GM08714 (cell line): ENCODE data around the gene CDHR3.
"Not testable (repeated sequence)": the region's sequence is repeated elsewhere in the genome, so short reads cannot be mapped to it uniquely, and the experiment has no call there.

Experiments used
- H3K4me3 ChIP-seq: fragments of 200-500 bp; sonication (Bioruptor generic); 2 replicates; pipeline ENCODE4 v1.5.1; 2014; ENCODE audit warnings: mild to moderate bottlenecking, low read length, inconsistent platforms
- ZNF274 ChIP-seq: IDR thresholded peaks from 2 replicates; pipeline ENCODE4 v1.6.1; 2012; ENCODE audit warnings: mild to moderate bottlenecking, low read depth, low read length

The CDHR3 gene

DNA sequence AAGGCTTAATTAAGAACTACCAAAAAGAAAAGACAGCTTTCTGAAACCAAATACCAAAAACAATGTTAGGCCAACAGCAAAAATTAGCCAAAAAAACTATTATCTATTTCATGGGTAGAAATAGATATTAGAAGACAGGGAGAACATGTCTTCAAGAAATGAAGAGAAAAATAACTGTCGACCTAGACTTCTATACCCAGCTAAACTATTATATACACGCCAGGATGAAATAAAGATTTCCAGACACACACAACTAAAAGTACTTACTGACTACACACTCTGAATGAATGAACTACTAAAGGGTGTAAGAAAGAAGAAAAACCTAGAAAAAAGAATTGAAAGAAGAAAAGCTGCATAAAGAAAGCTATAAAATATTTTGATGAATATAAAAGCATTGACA, 11.5 kb upstream of the CDHR3 start:
- no peak for TF ChIP-seq ZNF274
- no peak overlapping the region for H3K4me3 ChIP-seq

DNA sequence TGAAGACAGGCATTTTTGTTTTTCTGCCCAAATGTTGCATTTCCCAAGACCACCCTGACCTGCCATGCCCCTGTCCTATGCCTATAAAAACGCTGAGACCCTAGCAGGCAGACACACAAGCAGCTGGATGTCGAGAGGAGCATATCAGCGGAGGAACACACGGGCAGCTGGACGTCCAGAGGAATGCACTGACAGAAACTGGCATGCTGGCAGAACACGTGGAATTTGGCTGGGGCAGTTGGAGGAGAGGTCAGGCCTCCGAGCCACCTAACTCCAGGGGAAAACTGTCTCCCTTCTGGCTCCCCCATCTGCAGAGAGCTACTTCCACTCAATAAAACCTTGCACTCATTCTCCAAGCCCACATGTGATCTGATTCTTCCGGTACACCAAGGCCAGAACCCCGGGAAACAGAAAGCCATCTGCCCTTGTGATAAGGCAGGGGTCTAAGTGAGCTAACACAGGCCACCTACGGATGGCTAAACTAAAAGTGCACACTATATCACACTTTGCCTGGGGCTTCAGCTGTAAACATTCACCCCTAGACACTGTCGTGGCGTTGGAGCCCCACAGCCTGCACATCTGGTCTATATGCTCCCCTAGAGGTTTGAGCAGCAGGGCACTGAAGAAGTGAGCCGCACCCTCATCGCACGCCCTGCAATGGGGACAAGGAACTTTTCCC, 10.0 kb upstream of the CDHR3 start:
- H3K4me3 ChIP-seq, result no peak overlapping the region
- TF ChIP-seq ZNF274, result no peak

DNA sequence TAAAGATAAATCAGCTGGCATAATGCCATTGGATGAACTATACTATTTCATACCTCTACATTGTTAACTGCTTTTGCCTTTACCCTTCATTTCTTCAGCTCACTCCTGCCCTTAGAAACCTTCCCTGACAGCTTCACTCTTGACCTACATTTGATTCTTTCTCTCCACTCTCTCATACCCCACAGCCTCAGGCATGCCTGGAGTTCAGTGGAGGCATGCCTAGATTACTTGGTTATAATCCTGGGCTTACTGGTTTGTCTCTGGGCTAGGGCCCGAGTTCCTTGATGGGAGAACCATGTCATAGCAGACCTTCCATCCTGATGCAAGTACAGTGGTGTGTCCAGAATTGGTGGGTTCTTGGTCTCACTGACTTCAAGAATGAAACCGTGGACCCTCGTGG, 8.4 kb upstream of the CDHR3 start:
- H3K4me3 ChIP-seq, result no peak overlapping the region
- TF ChIP-seq ZNF274, result no peak

DNA sequence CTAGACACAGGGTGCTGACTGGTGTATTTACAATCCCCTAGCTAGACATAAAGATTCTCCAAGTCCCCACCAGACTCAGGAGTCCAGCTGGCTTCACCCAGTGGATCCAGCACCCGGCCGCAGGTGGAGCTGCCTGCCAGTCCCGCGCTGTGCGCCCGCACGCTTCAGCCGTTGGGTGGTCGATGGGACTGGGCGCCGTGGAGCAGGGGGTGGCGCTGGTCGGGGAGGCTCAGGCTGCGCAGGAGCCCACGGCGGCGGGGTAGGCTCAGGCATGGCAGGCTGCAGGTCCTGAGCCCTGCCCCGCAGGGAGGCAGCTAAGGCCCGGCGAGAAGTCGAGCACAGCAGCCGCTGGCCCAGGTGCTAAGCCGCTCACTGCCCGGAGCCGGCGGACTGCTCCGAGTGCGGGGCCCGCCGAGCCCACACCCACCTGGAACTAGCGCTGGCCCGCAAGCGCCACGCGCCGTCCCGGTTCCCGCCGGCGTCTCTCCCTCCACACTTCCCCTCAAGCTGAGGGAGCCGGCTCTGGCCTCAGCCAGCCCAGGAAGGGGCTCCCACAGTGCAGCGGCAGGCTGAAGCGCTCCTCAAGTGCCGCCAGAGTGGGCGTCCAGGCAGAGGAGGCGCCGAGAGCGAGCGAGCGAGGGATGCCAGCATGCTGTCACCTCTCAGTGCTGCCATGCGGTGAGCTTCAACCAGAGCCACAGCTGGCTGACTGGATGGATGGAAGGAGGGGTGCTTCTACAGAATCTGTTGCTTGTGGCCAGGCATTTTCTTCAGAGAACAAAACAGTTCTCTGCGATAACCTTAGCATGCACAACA, 7.2 kb upstream of the CDHR3 start:
- not testable (repeated sequence) for H3K4me3 ChIP-seq

DNA sequence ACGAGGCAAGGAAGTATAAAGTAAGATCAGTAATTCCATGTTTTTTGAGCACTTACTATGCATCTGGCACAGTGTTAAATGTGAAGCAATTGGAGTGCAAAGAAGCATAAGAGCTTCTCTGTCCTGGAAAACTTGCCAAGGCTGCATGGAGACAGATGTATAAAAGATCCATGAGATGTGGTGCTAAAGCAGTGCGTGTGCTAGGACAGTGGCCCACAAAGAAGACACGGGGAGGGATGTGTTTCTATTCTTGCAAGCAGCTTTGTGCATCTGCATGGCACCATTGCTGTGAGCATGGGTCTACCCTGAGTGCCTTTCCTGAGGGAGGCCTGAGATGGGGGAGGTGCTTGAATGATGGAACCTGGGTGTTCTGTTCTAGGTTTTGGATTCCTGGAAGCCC, 5.1 kb upstream of the CDHR3 start:
- H3K4me3 ChIP-seq, result no peak overlapping the region

DNA sequence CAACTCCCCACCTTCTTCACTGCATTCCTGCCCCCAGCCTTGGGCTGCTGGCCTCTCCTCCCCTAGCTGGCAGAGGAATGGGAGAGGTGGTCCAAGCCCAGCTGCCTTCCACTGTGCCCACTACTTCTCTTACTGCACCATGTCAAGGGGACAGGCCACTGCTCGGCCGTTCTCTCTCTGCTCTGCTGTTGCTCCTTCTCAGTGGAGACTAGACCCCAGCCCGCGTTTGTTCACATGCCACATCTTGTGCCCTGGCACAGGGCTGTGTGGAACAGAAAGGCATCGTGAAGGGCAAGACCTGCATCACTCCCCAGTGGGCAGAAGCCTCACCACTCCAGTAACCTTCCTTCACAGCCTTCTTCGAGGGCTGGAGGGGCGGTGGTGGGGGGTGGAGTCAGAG, 711 bp upstream of the CDHR3 start:
- no peak overlapping the region for H3K4me3 ChIP-seq
- no peak for TF ChIP-seq ZNF274

More for the DNA sequence above, 5.1 kb upstream of the CDHR3 start:
- TF ChIP-seq ZNF274, result no peak

DNA sequence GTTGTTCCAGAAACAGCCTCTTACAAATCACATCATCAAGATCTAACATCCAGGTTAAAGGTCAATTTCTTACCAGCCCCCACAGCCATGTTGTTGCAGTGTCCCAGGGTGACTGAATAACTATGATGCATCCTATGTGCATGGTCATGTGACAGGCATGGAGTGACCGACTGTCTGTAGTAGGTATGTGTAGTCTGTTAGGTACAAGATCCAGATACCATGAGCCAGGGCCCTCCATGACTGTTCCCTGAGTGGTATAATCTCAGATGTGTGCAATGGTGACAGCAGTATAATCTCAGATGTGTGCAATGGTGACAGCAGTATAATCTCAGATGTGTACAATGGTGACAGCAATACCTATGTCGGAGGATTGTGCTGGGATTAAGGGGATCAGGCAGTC, 8.8 kb downstream of the CDHR3 start:
- H3K4me3 ChIP-seq, result no peak overlapping the region
- TF ChIP-seq ZNF274, result no peak

DNA sequence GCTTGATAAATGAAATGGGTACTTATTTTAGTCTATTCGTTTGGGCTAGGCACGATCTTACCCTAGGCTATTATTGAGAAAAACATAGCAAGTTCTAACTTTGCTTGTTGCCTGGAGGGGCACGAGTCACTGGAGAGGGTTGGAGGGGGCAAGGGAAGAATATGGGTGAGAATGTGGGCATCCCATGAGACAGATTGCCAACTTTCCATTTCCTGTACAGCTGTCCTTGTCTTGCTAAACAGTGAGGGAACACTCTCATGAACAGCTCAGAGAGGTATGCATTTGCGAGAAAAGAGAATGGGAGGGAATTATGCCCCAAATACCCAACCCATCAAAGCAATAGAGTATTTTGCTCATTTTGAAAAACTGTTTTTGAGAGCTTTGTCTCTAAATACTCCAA, 9.2 kb downstream of the CDHR3 start:
- no peak for TF ChIP-seq ZNF274
- no peak overlapping the region for H3K4me3 ChIP-seq

DNA sequence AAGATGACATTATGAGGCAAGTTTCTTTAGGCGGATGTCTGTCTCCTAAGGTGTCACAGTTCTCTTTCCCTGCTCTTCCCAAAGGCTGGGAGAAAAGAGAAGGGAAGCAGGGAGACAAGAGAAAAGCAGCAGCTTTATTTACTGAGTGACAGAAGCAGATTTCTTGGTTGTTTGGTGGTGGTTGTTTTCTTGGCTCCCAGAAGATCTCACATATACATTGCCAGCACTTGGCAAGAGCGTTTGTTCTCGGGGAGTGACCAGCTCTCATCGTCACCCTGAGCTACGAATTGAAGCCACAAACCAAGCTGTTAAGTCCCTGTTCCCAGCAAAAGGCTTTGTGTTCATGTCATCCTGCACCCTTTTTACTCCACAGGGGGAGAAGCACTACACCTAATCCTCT, 11.4 kb downstream of the CDHR3 start:
- TF ChIP-seq ZNF274, result no peak

DNA sequence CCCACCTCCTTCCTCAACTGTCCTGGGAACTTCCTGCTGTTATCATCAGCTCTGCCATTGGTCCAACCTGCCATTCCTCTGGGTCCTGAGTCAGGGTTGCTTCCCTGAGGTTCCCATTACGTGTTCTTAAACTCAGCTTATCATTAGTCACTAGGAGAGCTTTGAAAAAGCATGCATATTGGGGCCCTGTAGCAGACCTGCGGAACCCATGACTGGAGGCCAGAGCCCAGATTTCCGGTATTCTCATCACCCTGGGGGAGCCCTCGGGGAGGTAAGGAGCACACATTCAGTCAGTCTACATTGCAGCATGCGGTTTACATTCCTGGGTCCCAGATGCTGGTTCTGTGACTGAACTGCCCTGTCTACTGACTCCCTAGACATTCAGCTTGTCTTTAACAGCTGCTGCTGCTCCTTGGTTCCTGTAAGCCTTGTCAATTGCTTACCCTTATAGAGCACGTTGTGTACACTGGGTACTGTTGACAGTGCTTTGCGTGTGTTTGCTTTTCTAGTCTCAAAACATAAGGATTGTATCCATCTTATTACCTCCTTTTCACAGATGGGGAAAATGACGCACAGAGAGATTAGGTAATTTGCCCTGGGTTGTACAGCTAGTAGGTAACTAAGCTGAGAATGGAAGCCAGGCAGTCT, 12.8 kb downstream of the CDHR3 start:
- no peak overlapping the region for H3K4me3 ChIP-seq
- no peak for TF ChIP-seq ZNF274

More for the DNA sequence above, 11.4 kb downstream of the CDHR3 start:
- no peak overlapping the region for H3K4me3 ChIP-seq

DNA sequence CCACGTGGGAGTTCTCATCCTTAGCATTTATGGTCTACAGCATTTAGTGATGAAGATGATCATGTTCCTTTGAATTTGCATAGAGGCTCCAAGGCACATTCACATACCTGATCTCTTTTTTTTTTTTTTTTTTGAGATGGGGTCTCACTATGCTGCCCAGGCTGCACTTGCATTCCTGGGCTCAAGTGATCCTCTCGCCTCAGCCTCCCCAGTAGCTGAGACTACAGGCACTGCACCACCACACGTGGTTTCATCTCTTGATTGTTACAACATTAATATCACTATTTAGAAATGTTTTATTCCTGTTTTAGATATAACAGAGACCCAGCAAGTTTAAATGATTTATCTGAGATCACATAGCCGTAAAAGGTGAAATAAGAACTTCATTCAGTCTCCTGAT, 13.8 kb downstream of the CDHR3 start:
- no peak overlapping the region for H3K4me3 ChIP-seq
- TF ChIP-seq ZNF274, result no peak

DNA sequence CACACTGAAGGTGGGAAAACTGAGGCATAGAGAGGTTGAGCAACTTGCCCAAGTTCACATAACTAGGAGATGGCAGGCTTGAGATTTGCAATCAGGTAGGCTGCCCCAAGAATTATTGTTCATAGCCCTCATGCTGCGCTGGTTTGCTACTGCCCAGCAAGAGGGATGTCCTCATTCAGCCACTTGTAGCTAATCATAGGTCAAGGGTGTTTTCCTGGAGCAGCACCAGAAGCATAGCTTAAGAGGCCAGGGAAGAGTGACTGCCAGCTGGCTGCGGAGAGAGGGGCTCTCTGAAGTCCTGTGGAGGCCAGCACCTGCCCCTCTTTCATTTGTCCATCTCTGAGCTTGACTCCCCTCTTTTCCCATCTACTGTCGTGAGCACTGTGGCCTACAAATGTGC, 15.0 kb downstream of the CDHR3 start:
- H3K4me3 ChIP-seq, result no peak overlapping the region
- TF ChIP-seq ZNF274, result no peak

DNA sequence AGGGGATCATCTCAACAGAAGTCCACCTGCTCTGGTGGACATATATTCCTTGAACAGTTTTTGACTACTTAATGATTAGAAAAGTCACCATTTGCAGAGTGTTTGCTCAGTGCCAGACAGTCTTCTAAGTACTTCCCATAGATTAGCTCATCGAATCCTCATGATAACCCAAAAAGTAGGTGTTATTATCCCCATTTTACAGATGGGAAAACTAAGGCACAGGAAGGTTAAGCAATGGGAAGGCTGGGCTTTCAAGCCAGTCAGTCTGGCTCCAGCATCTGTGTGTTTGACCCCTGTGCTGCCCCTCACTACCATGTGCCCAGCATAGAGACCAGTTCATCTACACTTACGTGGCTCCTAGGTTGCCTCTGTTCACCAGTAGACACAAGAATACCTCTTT, 15.9 kb downstream of the CDHR3 start:
- no peak overlapping the region for H3K4me3 ChIP-seq
- no peak for TF ChIP-seq ZNF274

DNA sequence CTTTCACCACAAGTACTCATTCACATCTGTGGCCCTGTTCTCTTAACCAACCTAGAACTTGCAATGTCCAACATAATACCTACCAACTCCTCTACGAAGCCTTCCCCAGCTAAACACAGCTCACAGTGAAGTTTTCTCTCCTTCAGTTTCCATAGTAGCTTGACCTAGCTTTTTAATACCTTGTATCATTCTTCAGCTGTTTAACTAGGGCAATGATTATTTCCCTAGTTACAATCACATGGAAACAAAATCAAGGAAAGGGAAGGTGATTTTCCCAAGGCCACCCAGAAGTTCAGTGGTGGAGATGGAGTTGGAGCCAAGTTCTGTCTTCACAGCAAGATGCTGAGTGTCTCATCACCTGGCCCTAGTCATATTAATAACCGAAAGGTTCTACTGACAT, 16.3 kb downstream of the CDHR3 start:
- no peak overlapping the region for H3K4me3 ChIP-seq
- no peak for TF ChIP-seq ZNF274
